ENCODE measurements around the gene CAMTA1. TPM values are rescaled to one million over a fixed set of nuclear protein-coding genes. Genes with fewer than 3 reads are reported as not detected.

CAMTA1 gene
- total RNA-seq, 1 donor from 2014 or later, result 30.6 TPM

DNA sequence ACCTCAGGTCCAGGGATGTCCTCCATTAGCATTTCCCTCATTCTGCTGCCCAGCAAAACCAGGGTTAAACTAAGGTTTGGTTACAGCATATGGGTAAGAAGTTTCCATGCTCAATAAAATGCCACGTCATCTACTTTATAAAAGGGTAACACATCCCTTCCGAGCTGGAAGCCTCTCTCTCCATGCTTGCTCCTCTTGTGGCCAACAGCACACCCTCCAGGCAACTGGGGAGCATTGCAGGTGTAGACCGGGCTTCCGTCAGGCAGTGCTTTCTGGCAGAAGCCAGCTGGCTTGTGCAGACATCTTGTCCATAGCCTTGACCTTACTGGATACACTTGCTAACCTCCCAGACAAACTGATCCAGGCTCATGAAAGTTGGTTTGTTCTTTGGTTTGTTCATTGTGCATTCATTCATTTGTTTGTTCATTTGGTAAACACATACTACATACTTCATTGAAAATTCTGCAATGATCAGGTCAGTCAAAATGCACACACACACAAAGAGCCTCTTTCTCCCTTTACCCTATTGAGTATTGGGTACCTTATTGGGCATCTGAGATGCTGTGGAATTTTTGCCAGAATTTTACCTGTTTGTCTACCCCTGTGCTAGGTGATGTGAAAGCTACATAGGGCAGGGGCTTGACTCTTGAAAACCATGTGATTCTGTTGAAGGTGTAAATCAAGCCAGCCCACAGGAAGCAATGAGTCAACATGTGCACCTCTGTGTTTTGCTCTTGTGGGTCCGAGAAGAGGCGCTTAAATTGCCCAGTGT lies 422.8 kb downstream of the CAMTA1 start:
- DNase-seq, result no peak

DNA sequence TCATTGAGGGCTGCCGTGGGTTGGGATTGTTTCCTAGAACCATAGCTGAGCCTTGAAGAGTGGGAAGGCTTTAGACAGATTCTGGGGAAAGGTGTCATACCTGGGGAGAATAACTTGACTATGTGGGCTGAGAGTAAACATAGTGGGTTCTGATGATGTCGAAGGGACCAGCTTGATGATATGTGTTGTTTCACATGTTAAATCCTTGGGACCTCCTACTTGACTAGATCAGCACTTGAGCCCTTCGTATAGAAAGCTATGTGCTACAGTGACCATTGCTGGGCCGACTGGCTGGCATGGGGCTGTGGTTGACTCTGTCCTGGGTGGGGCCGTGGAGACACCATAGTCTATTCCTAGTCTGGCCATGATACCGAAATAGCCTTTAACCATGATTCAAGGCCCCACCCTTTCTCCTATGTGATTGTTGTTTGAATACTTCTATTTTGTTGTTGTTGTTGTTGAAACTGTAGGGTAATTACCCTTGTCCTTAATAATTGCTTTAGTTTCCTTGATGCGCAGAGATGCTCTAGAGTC lies 423.5 kb downstream of the CAMTA1 start:
- DNase-seq, result no peak

DNA sequence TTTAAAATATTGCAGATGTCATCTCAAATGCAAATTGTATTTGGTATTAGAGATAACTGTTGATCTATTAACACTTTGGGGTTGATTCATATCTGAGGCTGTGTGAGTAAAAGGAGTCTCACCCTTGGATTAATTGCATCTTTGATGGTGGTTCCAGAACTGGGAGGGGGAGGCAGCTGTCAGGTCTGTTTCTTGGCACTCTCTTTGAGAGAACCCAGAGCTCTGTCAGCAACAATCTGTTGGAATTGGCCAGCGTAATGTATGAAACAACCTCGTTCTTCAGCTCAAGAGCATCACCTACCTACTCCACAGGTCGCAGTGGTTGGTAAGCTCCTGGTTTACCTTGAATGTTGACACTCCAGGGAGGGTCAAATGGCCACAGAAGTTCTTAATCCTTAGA lies 424.1 kb downstream of the CAMTA1 start:
- DNase-seq, result no peak

DNA sequence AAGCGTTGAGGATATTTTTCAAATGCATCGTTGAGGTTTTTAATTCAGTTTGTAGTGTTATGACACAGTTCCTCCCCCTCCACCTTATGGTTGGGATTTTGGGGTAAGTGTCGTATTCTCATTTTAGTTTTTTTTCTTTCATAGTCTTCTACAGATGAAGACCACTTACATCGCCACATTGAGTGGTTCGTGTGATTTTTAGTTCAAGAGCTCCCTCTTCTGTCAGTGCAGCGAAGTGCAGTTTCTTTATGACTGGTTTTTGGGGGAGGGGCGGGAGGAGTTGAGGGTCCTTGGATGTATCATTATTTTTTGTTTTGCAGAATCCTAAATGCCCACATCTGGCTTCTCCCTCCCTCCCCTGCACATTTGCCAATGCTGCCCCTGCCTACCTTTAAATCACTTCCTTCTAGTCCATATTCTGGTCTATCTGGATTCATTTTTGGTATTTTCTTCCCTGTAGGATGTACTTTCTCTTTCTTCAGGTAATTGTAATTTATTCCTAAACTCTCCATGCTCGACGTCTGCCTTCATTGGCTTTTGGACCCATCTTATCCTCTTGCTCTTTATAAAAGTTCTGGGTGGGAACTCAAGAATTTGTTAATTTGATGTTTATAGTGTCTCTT lies 433.1 kb downstream of the CAMTA1 start:
- peak; percentile 0 for DNase-seq

DNA sequence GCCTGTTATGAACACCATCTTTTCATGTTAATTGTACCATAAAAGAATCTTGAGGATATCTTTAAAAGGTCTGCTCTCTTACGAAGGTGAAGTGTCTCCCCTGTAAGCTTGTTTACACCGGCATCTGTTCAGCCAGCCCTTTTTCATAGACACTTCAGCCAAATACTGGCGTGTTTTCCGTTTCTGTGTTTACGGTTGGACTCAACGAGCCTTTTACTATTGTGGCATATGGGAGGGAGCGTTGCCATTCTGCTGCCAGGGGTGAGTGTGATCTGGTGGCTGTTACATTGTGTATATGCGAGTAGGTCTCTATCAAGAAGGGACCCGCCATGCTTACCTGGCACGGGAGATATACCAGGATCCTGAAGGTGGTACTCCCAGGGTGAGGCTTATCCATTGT lies 433.8 kb downstream of the CAMTA1 start:
- DNase-seq, result no peak

DNA sequence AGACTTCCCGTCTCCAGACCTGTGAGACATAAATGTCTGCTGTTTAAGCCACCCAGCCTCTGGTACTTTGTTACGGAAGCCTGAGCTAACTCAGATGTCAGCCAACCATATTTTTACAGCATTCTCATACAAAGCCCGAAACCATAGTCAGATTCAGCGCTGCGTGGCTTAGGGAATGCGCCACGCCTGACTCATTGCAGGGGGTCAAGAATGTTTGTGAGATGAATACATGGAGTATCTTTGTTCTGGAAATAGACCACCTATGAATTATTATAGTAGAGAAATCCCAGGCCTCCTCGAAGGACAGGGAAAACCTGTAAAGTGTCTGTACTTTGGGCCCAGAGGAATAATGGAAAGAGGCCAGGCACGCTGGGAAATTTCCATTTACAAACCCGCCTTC lies 434.8 kb downstream of the CAMTA1 start:
- no peak for DNase-seq

DNA sequence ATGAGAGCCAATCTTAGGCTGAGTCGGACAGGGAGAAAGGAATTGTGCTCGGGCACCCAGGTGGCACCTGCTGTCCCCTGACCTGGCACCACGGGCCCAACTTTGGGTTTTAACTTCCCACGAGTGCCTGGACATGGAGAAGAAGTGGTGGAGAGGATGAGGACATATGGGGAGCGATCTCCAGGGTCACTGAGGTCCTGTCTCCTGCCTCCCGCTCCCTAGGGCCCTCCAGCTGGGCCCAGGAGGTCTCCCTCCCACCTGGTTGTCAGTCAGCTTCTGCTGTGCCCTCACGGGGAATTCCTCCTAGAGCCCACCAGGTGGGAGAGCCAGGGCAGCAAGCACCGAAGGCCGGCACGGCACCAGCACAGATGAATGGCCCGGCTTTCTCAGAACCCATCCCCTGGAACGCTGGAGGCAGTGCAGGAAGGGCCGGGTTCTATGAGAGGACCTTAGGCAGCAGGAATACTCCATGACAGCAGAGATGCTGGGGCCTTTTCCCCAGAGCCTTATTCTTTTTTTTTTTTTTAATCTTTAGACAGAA lies 435.5 kb downstream of the CAMTA1 start:
- DNase-seq, result no peak

DNA sequence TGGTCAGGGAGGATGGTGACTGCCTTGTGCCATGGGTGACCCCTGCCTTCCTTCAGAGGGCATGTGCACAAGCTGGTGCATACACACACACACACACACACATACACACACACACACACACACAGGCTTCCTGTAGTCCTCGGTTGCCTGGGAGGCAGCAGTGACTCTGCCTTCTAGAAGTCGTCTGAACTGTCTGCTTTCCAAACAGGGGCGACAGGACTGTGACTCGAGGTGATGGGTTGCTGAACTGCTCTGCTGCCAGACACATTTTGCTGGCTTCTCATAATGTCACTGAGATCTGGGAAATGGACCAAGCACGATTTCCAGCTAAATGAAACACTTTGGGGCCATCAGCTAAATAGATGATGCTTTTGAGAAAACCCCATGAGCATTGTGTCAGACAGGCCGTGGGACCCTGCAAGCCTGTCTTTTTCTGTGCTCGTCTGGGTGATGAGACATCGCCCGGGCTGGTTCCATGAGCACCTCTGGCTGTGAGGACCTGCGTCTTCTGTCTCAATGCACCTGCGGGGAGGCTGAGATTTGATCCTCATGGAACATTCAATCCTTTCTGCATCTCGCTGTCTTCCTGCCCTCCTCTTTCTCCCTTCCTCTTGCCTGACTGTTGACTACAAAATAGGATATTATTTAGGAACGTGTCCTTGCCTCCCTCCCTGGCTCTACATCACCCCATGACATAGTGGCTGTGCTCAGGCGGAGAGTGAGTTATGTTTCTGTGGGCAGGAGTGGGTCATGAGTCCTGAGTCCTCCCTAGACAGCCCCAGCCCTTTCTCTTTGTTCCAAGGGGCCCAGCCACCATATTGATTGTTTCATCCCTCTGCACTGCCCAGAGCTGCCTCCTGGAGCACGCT lies 436.8 kb downstream of the CAMTA1 start:
- DNase-seq, result no peak

DNA sequence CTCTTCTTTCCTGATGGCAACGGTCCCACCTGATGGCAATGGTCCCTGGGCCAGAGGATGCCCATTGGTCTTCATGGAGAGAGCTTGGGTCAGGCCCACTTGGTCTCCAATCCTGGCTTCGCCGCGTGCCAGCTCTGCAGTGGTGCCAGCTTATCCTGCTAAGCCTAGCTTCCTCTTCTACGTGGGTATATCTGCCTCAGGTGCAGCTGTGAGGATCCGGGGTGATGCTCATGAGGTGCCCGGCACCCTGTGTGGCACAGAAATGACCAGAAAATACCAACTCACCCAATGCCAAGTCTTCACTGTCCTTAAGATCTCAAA lies 437.4 kb downstream of the CAMTA1 start:
- DNase-seq, result no peak

DNA sequence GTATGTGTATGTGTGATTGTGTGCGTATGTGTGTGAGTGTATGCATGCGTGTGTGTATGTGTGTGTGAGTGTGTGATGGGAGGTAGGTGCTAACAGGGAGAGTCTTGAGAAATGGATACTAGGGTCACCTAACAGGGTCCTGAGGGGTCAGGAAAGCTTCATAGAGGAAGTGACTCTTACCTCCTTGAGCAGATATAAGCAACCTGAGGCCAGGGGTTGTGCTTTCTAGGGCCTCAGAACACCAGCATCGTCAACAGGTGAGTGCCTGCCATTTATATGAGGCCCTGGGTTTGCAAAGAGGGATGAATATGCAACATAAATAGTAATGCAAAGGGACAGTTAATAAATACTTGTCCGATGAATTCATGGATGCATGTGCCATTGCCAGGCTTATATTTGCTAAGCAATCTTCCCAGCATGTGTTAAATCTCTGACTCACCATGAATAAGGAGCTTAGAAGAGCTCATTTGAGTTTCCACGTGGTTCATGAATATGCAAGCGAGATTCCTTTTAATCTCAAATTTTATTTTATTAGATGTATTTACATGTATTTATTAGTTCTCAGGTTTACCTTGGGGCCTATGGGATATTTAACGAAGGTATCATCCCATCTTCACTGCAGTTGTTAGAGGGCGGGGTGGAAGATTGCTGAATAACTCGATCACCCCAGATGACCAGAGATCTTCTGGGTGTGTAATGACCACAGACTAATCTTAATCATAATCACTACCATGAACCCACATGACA lies 438.3 kb downstream of the CAMTA1 start:
- no peak for DNase-seq

DNA sequence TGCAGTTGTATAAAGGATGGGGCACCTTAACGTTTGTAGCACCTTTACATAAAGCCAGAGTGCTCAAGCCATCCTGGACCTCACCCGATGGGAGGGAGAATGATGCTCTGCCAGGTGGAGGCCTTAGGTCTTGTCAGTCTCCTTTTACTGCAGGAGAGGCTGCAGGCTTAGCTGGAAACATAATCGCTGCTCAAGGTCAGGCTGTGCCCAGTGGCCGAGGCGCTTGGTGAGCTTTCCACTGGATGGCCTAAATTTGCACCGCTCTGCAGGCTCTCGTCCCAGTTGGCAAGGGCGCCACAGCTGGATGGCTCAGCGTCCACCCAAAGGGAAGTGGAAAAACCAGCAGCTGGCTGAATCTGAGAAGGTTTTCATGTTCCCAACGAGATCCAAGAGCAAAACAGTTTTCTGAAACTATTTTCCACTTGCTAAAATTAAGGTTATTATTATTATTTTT lies 438.9 kb downstream of the CAMTA1 start:
- DNase-seq, result no peak

DNA sequence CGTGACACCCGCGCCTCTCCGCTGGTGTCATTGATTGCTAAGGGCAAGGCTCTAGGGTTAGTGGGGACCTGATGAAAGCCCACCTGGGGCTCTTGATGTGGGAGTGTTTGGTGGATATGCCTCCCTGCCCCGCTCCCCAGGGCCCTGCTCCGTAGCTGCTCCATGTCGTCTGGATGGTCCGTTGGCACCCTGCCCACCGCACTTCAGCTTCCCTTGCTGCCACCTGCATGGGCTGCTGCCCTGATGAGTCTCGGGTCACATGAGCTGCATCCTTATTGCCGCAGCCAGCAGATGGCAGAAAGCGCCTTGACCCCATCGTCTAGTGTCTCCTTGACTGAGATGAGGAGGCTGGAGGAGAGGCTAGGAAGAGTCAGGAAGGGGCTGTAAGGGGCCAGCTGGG lies 439.4 kb downstream of the CAMTA1 start:
- no peak for DNase-seq

DNA sequence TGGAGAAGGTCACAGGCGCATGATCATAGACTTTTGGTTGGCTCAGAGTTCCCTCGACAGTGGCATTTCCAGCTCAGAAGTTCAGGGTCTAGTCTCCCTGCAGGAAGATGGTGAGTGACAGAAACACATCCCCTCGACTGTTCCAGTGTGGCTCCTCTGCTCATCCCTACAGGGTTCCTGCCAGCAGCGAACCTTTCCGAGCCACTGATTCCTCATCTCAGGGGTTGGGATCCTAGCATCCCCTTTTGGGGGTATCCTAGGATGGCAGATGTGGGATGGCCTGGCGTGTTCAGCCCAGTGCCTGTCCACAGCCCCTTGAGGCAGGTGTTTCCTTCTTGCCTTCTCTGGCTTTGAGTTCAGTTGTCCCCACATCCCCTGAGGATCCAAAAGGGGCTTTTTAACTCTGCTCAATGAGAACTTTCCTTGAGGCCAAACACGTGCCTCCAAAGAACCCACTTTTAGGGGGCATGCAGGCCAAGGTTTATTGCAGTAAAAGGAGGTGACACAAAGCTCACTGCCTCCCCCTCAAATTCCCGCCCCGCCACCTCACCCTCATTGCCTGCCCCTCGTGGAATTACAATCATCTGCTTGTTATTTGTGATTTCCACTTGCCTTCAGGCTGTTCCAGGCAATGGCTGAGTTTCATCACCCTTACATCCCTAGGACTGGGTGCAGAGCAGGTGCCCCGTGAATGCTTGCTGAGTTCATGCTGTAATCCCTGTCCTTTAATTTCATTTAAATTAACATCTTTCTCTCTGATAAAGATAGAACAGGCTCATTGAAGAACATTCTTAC lies 440.7 kb downstream of the CAMTA1 start:
- no peak for DNase-seq

DNA sequence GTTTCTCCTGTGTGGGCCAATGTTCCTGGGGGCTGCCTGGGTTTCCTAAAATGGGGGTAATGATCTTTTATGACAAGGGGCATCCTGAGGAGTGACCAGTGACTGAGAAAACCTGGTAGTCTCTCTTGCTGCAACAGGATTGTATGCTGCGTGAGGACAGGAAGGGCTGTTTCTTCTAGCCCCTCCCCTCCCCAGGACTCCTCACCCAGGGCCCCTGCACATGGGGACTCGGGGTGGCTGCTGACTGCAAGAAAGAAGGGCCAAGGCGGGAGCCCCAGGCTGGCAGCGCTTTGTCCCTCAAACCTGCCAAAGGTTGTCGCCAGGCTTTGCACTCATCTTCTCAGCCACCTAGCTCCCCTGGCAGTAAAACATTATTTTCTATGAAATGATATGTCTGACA lies 442.4 kb downstream of the CAMTA1 start:
- no peak for DNase-seq

DNA sequence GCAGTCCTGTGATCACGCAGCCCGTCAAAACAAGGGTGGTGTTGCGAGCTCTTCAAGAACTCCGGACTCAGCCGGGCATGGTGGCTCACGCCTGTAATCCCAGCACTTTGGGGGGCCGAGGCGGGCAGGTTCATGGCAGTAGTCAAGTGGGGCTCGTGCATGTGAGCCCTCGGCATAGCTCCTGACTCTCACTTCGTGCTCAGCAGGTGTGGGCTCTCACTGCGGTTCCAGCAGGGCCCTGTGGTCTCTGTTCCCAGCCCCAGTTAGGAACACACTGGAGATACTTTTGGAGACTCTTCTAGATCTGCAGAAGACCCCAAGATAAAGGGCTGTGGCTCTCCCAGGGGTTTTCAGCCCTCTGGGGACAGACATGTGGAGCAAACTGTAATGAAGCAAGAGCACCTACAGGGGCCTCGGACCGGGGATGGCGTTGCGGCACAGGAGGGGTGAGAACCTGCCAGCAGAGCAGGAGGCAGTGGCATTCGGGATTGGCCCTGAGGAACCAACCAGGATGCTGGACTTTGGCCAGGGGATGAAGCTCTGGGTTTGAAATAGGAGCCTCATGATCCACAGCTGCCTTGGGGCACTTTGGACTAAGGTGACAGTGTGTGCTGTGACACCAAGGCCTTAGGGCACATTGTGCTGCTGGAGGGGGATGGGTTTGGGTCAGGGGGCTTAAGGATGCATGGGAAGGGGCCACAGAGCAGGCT lies 443.2 kb downstream of the CAMTA1 start:
- DNase-seq, result no peak

DNA sequence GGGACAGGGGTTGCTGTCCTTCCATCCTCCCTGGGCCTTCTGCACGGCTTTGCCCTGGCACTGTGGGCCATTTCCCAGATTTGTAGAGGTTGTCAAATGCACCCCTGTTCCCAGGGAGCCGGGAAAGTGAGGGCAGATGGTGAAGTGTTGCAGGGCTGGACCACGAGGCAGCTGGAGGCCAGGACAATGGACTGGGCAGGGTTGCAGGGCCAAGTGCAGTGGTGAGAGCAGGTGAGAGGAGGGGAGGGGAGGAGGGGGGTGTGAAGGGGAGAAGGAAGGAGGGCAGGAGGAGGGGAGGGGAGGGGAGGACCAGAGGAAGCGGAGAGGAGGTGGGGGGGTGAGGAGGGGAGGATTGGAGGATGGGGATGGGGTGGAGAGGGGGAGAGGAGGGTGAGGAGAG lies 443.9 kb downstream of the CAMTA1 start:
- DNase-seq, result no peak

DNA sequence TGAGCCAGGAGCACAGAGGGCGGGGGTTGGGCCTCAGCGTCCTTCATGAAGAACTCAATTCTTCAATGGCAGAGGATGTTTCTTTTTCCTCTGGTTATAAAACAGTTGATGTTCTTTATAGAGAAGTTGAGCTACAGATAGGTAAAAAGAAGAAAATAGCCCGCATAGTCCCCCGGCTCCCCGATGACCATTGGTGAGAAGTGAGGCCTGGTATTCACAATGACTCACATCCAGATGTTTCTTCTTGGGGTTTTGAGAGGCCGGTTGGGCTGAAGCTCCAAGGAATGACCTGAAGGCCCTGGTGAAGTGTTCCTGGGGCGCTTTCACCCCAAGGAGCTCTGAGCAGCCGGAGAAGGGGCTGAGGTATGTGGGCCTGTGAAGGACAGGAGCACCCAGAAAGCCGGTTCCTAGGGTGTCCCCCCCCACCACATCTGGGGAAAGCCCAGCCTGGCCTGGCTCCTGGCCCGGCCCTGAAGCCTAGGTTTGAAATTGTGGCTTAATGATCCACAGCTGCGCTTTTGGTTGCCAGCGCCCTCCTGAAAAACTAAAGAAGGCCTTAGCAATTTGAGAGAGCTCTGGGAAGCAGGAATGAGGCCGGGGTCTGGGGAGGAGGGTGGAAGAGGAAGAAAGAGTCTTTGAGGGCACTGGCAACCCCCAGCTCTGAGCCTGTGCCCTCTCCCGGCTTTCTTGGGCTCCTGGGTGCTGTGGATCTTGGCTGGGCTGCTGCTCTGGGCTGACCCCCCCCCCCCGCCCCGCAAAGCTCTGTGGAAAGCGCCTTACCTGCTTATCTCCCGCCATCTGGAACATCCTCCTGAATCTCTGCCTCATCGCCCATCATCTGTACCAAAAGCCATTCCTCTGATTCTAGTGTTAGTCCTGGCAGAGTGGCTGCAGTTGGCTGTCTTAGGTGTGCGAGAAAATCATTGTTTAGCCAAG lies 444.7 kb downstream of the CAMTA1 start:
- DNase-seq, result peak; percentile 3

DNA sequence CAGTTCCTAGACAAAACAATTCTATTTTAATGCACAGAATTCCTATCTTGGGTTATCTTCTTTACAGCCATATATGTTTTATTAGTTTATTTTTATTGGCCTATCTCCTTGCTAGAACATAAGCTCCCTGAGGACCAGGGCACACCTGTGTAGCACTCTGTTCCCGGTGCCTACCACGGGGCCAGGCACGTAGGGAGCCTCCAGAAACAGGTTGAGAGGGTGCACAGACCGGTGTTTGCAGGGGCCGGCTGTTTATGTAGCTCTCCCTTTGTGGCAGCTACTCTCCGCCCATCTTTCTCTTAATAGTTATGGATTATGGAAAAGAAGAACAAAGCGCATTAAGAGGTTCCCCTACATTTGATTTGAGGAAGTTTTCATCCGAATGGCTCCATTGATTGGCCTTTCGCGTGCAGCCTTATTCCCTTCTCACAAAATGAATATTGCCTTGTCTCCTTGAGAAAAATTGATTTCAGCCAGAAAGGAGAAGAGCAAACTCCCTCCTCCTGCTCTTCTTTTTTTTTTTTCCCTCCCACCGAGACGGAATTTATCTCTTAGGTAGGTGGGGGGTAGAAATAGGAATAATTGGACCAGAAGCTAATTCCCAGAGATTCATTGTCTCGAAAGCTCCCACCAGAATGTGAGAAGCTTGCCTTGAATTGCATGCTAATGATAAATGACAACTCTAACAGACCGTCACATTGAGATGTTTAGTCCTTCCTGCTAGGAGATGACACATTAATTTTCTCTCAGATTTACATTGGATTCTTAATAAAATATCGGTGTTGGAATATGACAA lies 447.4 kb downstream of the CAMTA1 start:
- DNase-seq, result no peak

DNA sequence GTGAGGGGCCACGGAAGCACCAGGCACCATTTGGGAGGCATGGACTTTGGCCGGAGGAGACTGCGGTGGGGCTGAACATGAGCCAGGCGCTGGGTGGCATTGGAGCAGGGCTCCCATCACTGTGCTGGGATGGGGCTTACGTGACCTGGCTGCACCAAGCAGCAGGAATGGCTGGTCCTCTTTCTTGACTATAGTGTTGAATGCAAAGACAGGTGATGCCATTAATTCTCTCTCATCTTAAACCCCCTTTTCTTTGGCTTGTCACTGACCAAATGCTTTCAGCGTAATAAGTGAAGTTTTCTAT lies 447.9 kb downstream of the CAMTA1 start:
- no peak for DNase-seq

Measured in skin of body (tissue), 2 donors.